K562 (cell line): ENCODE measurements around the gene TAPBPL. TPM values are rescaled to one million over a fixed set of nuclear protein-coding genes. Genes with fewer than 3 reads are reported as not detected.

Experiments used
- ARID1B ChIP-seq: fragments of 450-650 bp; IDR thresholded peaks from 2 replicates; pipeline ENCODE4 v1.6.1; 2016; ENCODE audit warnings: antibody characterized with exemption, mild to moderate bottlenecking, inconsistent platforms
- ASH1L ChIP-seq: fragments of 450-650 bp; IDR thresholded peaks from 2 replicates; pipeline ENCODE4 v1.6.1; 2018; ENCODE audit warnings: borderline replicate concordance, mild to moderate bottlenecking, low read depth; ENCODE audit not compliant: partially characterized antibody
- ATF1 ChIP-seq, 2 experiments: fragments of 450-650 bp in 1 of 2; IDR thresholded peaks; 2 replicates each; pipeline ENCODE4 v1.6.1; 2016; ENCODE audit warnings: missing compliant biosample characterization in 1 of 2, missing genetic modification characterization in 1 of 2
- CBX2 ChIP-seq: fragments of 200-600 bp; sonication (generic); IDR thresholded peaks from one replicate; pipeline ENCODE4 v1.6.1; 2012; ENCODE audit warnings: mild to moderate bottlenecking, low read length, inconsistent platforms; ENCODE audit not compliant: insufficient read depth, poor library complexity, severe bottlenecking
- DMBX1 ChIP-seq: fragments of 250-450 bp; sonication (Bioruptor Pico); IDR thresholded peaks from 2 replicates; pipeline ENCODE4 v1.8.0; 2022; ENCODE audit warnings: inconsistent platforms, mild to moderate bottlenecking, moderate library complexity, borderline replicate concordance
- GTF2E2 ChIP-seq: fragments of 200-800 bp; sonication (Bioruptor generic); IDR thresholded peaks from 2 replicates; pipeline ENCODE4 v1.6.1; 2016; ENCODE audit warnings: missing genetic modification characterization, missing compliant biosample characterization
- HOXB6 ChIP-seq: fragments of 250-450 bp; sonication (Bioruptor Pico); IDR thresholded peaks from 2 replicates; pipeline ENCODE4 v1.5.1; 2022; ENCODE audit warnings: mild to moderate bottlenecking, borderline replicate concordance
- MCM3 ChIP-seq: fragments of 450-650 bp; IDR thresholded peaks from 2 replicates; pipeline ENCODE4 v1.6.1; 2016
- MLLT1 ChIP-seq, 2 experiments: fragments of 450-650 bp; IDR thresholded peaks; 2 replicates each; pipeline ENCODE4 v1.6.1; 2016
- PHB2 ChIP-seq: fragments of 450-650 bp; IDR thresholded peaks from 2 replicates; pipeline ENCODE4 v1.6.1; 2017; ENCODE audit warnings: low read depth
- RAD21 ChIP-seq, 2 experiments: fragments of 250-450 bp in 1 of 2; fragments of 450-650 bp in 1 of 2; sonication (Bioruptor Pico) in 1 of 2; formaldehyde crosslinking in 1 of 2; IDR thresholded peaks in 1 of 2; conservative IDR thresholded peaks in 1 of 2; 2 replicates each; pipeline versions ENCODE4 v1.4.0 to v1.8.0; 2020 to 2022; ENCODE audit warnings: mild to moderate bottlenecking in 2 of 2, moderate library complexity in 1 of 2
- RB1 ChIP-seq: fragments of 450-650 bp; IDR thresholded peaks from 2 replicates; pipeline ENCODE4 v1.6.1; 2017; ENCODE audit warnings: low read depth, mild to moderate bottlenecking
- THRAP3 ChIP-seq: fragments of 450-650 bp; IDR thresholded peaks from 2 replicates; pipeline ENCODE4 v1.6.1; 2016; ENCODE audit warnings: mild to moderate bottlenecking, inconsistent platforms, borderline replicate concordance
- ZNF431 ChIP-seq: sonication (generic); formaldehyde crosslinking; IDR thresholded peaks from 2 replicates; pipeline ENCODE4 v1.8.0; 2022; ENCODE audit warnings: mild to moderate bottlenecking, missing genetic modification reagents
- ZNF584 ChIP-seq: fragments of 200-800 bp; sonication (Bioruptor generic); IDR thresholded peaks from 2 replicates; pipeline ENCODE4 v1.6.1; 2016; ENCODE audit warnings: low read depth, mild to moderate bottlenecking, missing genetic modification characterization, missing compliant biosample characterization
- ZNF639 ChIP-seq, 2 experiments: fragments of 200-800 bp in 1 of 2; sonication (Bioruptor generic) in 1 of 2; sonication (generic) in 1 of 2; formaldehyde crosslinking in 1 of 2; IDR thresholded peaks in 1 of 2; conservative IDR thresholded peaks in 1 of 2; 2 replicates each; pipeline versions ENCODE4 v1.5.0 to v1.6.1; 2016 to 2020; ENCODE audit warnings: missing compliant biosample characterization in 1 of 2, missing genetic modification characterization in 1 of 2, missing genetic modification reagents in 1 of 2
- ZNF717 ChIP-seq: fragments of 250-450 bp; sonication (Bioruptor Pico); IDR thresholded peaks from 2 replicates; pipeline ENCODE4 v1.5.0; 2021
- ZSCAN29 ChIP-seq: fragments of 450-650 bp; IDR thresholded peaks from 2 replicates; pipeline ENCODE4 v1.6.1; 2017
- polyA plus RNA-seq, 8 experiments: library from polyadenylated mRNA; depleted of rRNA in 4 of 8; stranded (reverse) in 5 of 8; unstranded in 3 of 8; fragments of >200 nt; fragmentation: Nextera tagmentation in 2 of 8; fragmentation: Illumina TruSeq in 1 of 8; extraction: Ambion mirVana in 2 of 8; extraction: Trizol in 1 of 8; gene quantifications; 2 replicates each; pipeline versions ENCODE4 v1.2.1 to v1.2.3, GENCODE V29; 2011 to 2014; ENCODE audit warnings: inconsistent platforms in 1 of 8, missing spikeins in 1 of 8
- total RNA-seq, 7 experiments: library from RNA; depleted of rRNA in 6 of 7; stranded (reverse); fragments of >200 nt in 6 of 7; fragmentation: Illumina TruSeq in 2 of 7; extraction: Trizol in 2 of 7; gene quantifications; 2 replicates each; pipeline versions ENCODE4 v1.2.1 to v1.2.3, GENCODE V29; 2011 to 2021; ENCODE audit warnings: low replicate concordance in 1 of 7
- TF ChIP-seq, protein P1 (sequence below): fragments of 250-450 bp; sonication (Bioruptor Pico); IDR thresholded peaks from 2 replicates; pipeline ENCODE4 v1.5.1; 2021; ENCODE audit warnings: mild to moderate bottlenecking
- TF ChIP-seq, protein P2 (sequence below): sonication (generic); formaldehyde crosslinking; IDR thresholded peaks from 2 replicates; pipeline ENCODE4 v1.8.1; 2023; ENCODE audit warnings: mild to moderate bottlenecking, missing genetic modification reagents, moderate library complexity

Gene TAPBPL
- total and polyA plus RNA-seq, 9 of the 15 experiments (the other 6 are each of a cell fraction or from before 2014, with no cell fraction given) = 0.29 to 1.6 (median 0.45) TPM

DNA sequence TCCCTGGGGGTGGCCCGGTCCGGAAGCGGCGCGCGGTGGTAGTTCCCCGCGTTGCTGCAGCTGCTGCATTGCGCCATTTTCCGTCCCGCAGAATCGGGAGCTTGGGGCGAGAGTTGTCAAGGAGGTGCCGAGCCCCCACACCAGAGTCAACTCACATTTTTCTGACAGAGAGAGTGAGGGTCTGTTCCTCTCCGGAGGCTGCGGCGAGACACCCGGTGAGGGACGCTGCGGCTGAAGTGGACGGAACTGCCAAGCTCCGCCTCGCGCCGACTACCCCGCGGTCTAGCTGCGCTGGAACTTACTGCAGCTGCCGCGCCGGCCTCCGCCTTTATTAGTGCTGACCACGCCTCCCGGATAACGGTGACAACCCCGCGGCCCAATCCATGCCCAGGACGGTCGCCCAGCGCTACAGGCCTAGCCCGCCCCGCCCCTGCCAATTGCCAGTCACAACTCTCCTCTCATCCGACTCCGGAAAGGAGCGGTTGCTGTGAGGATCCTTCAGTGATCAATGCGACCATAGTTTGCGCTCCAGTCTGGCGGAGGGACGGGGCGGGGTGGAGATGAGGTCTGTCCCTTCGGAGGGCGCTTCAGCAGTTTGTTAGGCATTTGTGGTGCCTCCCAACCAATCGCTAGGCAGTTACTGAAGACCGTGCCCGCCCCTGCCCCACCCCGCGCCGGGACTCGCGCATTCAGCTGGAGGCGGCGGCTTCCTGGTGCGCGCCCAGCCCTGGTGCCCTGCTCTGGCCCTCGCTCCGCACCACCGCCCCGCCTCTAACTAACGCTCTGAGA is 18.7 kb downstream of the TAPBPL start, which contains the start of gene VAMP1 (continued):
- TF ChIP-seq ZSCAN29 = no peak
- no peak for TF ChIP-seq ZNF584 (CRISPR knock-in tag)
- TF ChIP-seq ZNF639 (CRISPR knock-in tag; conservative IDR thresholded peaks at IDR 0.05 in 1 of 2, IDR thresholded peaks at IDR 0.05 in 1 of 2) = no peak
- no peak for TF ChIP-seq MCM3
- no peak for TF ChIP-seq ARID1B
- TF ChIP-seq RB1 = peak; percentile 64; the same call in 1 of the 2 replicates
- TF ChIP-seq RAD21 (CRISPR knock-in tag; conservative IDR thresholded peaks at IDR 0.05 in 1 of 2, IDR thresholded peaks at IDR 0.05 in 1 of 2) = no peak
- no peak for TF ChIP-seq ZNF717 (CRISPR knock-in tag)
- no peak for TF ChIP-seq ATF1 (CRISPR knock-in tag; IDR thresholded peaks at IDR 0.05)
- TF ChIP-seq ATF1 (tag; IDR thresholded peaks at IDR 0.05) = peak; percentile 77
- no peak for TF ChIP-seq ASH1L
- TF ChIP-seq HOXB6 = no peak
- no peak for TF ChIP-seq DMBX1 (CRISPR knock-in tag)
- TF ChIP-seq MLLT1 (IDR thresholded peaks at IDR 0.05) = no peak
- no peak for TF ChIP-seq PHB2
- no peak for TF ChIP-seq CBX2
- no peak for TF ChIP-seq THRAP3
- TF ChIP-seq, protein P1, sequence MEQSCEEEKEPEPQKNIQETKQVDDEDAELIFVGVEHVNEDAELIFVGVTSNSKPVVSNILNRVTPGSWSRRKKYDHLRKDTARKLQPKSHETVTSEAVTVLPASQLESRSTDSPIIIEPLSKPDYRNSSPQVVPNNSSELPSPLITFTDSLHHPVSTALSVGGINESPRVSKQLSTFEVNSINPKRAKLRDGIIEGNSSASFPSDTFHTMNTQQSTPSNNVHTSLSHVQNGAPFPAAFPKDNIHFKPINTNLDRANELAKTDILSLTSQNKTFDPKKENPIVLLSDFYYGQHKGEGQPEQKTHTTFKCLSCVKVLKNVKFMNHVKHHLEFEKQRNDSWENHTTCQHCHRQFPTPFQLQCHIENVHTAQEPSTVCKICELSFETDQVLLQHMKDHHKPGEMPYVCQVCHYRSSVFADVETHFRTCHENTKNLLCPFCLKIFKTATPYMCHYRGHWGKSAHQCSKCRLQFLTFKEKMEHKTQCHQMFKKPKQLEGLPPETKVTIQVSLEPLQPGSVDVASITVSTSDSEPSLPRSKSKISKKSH (CRISPR knock-in tag) = no peak
- TF ChIP-seq ZNF431 = no peak
- peak; percentile 71 for TF ChIP-seq GTF2E2 (tag)
- TF ChIP-seq, protein P2, sequence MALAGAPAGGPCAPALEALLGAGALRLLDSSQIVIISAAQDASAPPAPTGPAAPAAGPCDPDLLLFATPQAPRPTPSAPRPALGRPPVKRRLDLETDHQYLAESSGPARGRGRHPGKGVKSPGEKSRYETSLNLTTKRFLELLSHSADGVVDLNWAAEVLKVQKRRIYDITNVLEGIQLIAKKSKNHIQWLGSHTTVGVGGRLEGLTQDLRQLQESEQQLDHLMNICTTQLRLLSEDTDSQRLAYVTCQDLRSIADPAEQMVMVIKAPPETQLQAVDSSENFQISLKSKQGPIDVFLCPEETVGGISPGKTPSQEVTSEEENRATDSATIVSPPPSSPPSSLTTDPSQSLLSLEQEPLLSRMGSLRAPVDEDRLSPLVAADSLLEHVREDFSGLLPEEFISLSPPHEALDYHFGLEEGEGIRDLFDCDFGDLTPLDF (CRISPR knock-in tag) = no peak
